Lower lobe of right lung (tissue), 2 donors: ENCODE results near the gene MRS2. TPM values are rescaled to one million over a fixed set of nuclear protein-coding genes. Genes with fewer than 3 reads are reported as not detected.
"Not testable (repeated sequence)": the region's sequence is repeated elsewhere in the genome, so short reads cannot be mapped to it uniquely, and the experiment has no call there.

Experiments used
- ATAC-seq, 2 donors: fragments of 200-7000 bp; cut with Tn5 transposase; one replicate each; pipeline ENCODE4 v1.9.1; 2020 to 2022; ENCODE audit warnings: mild to moderate bottlenecking in 2 of 2, moderate library complexity in 2 of 2
- DNase-seq: peaks from one replicate; pipeline ENCODE4 v3.0.0-alpha.2; 2020
- H3K27ac ChIP-seq: fragments of 200-600 bp; one replicate; pipeline ENCODE4 v1.8.0; 2022
- H3K27me3 ChIP-seq: fragments of 200-600 bp; one replicate; pipeline ENCODE4 v1.8.0; 2022; ENCODE audit warnings: low read depth
- H3K36me3 ChIP-seq: fragments of 200-600 bp; one replicate; pipeline ENCODE4 v1.8.0; 2022; ENCODE audit warnings: mild to moderate bottlenecking
- H3K4me1 ChIP-seq: fragments of 200-600 bp; one replicate; pipeline ENCODE4 v1.8.0; 2022
- H3K4me3 ChIP-seq: fragments of 200-600 bp; one replicate; pipeline ENCODE4 v1.8.0; 2022; ENCODE audit warnings: mild to moderate bottlenecking
- H3K9me3 ChIP-seq: fragments of 200-600 bp; one replicate; pipeline ENCODE4 v1.8.0; 2022
- CTCF ChIP-seq: fragments of 200-600 bp; IDR thresholded peaks from one replicate; pipeline ENCODE4 v1.8.0; 2022; ENCODE audit warnings: antibody characterized with exemption, mild to moderate bottlenecking
- intact Hi-C: fragments of 100-400 bp; cut with DNase I; formaldehyde crosslinking; loops from one replicate; pipeline ENCODE4 v1.11.0; 2022
- total RNA-seq: library from RNA; stranded (reverse); fragmentation: NEBNext Ultra II Directional; extraction: Animal tissue kit (Norgen Biotek cat#: 25700); gene quantifications from one replicate; pipeline ENCODE4 v1.2.1, GENCODE V29; 2021
- donor health status: DM: no; HTN: yes; CAD: no; lungs with severe emphysema.

Gene MRS2
- total RNA-seq, 1 donor from 2014 or later, result 20.5 TPM

GRCh38 chr6:24358219-24358821 is 44.4 kb upstream of the MRS2 start:
- H3K27ac ChIP-seq, result peak overlapping the region; percentile 49

GRCh38 chr6:24359640-24360454 is 42.9 kb upstream of the MRS2 start:
- peak; percentile 89 for DNase-seq
- Histone ChIP-seq H3K9me3 (no peaks in the 10 kb centered on the region), H3K4me1 (peaks cover 20% of the 10 kb centered on the region), H3K4me3 (peak overlapping the region; percentile 58), H3K27ac (peak overlapping the region; percentile 73), H3K36me3 (no peaks in the 10 kb centered on the region), H3K27me3 (peaks cover 18% of the 10 kb centered on the region)
- intact Hi-C loops, result no loop called here
- peak; percentile 91 to 94 for ATAC-seq
- TF ChIP-seq CTCF, result peak; percentile 76

More at GRCh38 chr6:24358219-24358821, 44.4 kb upstream of the MRS2 start:
- Histone ChIP-seq H3K4me1 (peaks cover 20% of the 10 kb centered on the region), H3K27me3 (peaks cover 18% of the 10 kb centered on the region), H3K36me3 (no peaks in the 10 kb centered on the region), H3K4me3 (peak overlapping the region; percentile 53), H3K9me3 (no peaks in the 10 kb centered on the region)
- TF ChIP-seq CTCF, result no peak
- intact Hi-C loops, result no loop called here
- ATAC-seq (no peak), DNase-seq (no peak)

DNA sequence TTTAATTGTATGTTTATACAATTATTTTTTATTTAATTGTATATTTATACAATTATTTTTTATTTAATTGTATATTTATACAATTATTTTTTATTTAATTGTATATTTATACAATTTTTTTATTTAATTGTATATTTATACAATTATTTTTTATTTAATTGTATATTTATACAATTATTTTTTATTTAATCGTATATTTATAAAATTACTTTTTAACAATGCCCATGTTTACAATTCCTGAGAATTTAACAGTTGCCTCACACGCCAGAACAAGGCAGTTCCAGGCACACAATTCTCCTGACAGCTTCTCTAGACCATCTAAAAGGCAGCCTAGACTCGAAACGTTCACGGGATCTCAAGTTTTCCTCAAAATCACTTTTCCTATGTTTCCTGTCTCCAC is 40.4 kb upstream of the MRS2 start:
- DNase-seq, ATAC-seq: not testable (repeated sequence)
- peaks cover 18% of the 10 kb centered on the region for H3K27me3 ChIP-seq

GRCh38 chr6:24365103-24365633 is 37.6 kb upstream of the MRS2 start:
- DNase-seq, H3K27ac ChIP-seq, H3K27me3 ChIP-seq, H3K4me3 ChIP-seq, H3K36me3 ChIP-seq, H3K4me1 ChIP-seq, intact Hi-C loops, ATAC-seq, H3K9me3 ChIP-seq: not testable (repeated sequence)

More for the DNA sequence above, 40.4 kb upstream of the MRS2 start:
- H3K27ac ChIP-seq, intact Hi-C loops, H3K4me3 ChIP-seq, H3K9me3 ChIP-seq, H3K36me3 ChIP-seq: not testable (repeated sequence)
- H3K4me1 ChIP-seq, result peaks cover 20% of the 10 kb centered on the region

DNA sequence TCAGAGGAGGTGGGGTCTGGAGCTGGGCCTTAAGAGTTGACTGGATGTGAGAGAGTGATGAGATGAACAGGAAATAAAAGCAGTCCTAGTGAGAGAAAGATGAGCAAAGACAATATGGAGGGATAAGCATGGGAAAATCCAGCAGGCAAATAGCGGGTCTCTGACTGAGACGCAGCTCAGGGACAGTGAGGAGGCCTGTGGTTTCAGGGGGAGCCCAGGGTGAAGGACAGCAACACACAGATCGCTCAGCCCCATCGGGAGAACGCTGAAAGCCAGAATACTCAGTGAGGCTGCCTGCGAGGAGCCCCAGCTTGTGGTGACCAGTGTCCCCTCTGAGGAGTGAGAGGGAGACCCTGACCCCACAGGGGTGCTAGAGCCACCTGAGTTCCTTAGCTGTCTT is 28.1 kb upstream of the MRS2 start:
- Histone ChIP-seq H3K4me3 (no peak overlapping the region), H3K9me3 (no peaks in the 10 kb centered on the region), H3K27me3 (no peaks in the 10 kb centered on the region), H3K4me1 (no peaks in the 10 kb centered on the region), H3K27ac (no peak overlapping the region), H3K36me3 (no peaks in the 10 kb centered on the region)
- intact Hi-C loops, result no loop called here
- TF ChIP-seq CTCF, result no peak
- no peak for DNase-seq
- ATAC-seq, result no peak

DNA sequence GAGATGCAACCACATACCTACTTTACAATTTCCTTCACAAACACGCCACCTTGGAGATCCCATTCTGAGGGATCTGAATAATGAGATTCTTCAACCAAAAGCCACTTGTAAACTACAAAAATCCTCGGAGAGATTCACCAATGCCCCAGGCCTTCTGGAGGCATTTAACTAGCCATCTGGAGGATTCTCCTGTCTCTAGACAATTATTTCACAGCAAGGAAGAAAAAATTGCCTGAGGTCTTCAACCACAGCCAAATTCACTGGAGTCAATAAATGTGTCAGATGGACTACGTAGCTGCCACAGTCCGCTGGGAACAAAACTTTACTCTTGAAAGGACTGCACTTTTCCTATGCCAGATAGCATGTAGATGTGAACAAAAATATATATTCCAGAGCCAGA is 25.9 kb upstream of the MRS2 start:
- no peak for DNase-seq
- no peaks in the 10 kb centered on the region for H3K9me3 ChIP-seq
- H3K36me3 ChIP-seq, result no peaks in the 10 kb centered on the region
- intact Hi-C loops, result no loop called here
- no peak overlapping the region for H3K27ac ChIP-seq
- no peak for ATAC-seq
- H3K27me3 ChIP-seq, result no peaks in the 10 kb centered on the region
- H3K4me1 ChIP-seq, result no peaks in the 10 kb centered on the region
- TF ChIP-seq CTCF, result no peak
- H3K4me3 ChIP-seq, result no peak overlapping the region
